Mesendoderm (in vitro differentiated cells): ENCODE data around the gene CTNNA1.

ENCODE experiments used
- DNase-seq: peaks from one replicate; pipeline ENCODE4 v3.0.0; 2013
- H2AK5ac ChIP-seq: 2 replicates; pipeline ENCODE4 v1.6.1; 2013; ENCODE audit warnings: low read length, inconsistent platforms
- H2BK120ac ChIP-seq: 2 replicates; pipeline ENCODE4 v1.6.1; 2013; ENCODE audit warnings: low read depth, mild to moderate bottlenecking, low read length, moderate library complexity, mixed read lengths
- H2BK15ac ChIP-seq: replicated peaks from 2 replicates; pipeline ENCODE4 v1.6.1; 2013; ENCODE audit warnings: low read depth, mild to moderate bottlenecking, moderate library complexity
- H2BK5ac ChIP-seq: 2 replicates; pipeline ENCODE4 v1.6.1; 2013; ENCODE audit warnings: low read length, inconsistent platforms
- H3K18ac ChIP-seq: 2 replicates; pipeline ENCODE4 v1.6.1; 2013; ENCODE audit warnings: mild to moderate bottlenecking, low read length, mixed read lengths
- H3K23ac ChIP-seq: one replicate; pipeline ENCODE4 v1.6.1; 2013; ENCODE audit warnings: low read length
- H3K27ac ChIP-seq: 2 replicates; pipeline ENCODE4 v1.5.1; 2013; ENCODE audit warnings: low read depth, mild to moderate bottlenecking, inconsistent platforms, low read length, moderate library complexity
- H3K27me3 ChIP-seq: 2 replicates; pipeline ENCODE4 v1.6.1; 2013; ENCODE audit warnings: low read length, control low read depth, mild to moderate bottlenecking, inconsistent platforms; ENCODE audit not compliant: insufficient read depth, poor library complexity
- H3K36me3 ChIP-seq: 2 replicates; pipeline ENCODE4 v1.6.1; 2013; ENCODE audit warnings: low read length, inconsistent platforms; ENCODE audit not compliant: control insufficient read depth, insufficient read depth
- H3K4ac ChIP-seq: one replicate; pipeline ENCODE4 v1.6.1; 2013; ENCODE audit warnings: low read depth, mild to moderate bottlenecking, low read length, moderate library complexity
- H3K4me1 ChIP-seq: 2 replicates; pipeline ENCODE4 v1.6.1; 2013; ENCODE audit warnings: low read depth, low read length, inconsistent platforms; ENCODE audit not compliant: control insufficient read depth
- H3K4me2 ChIP-seq: 2 replicates; pipeline ENCODE4 v1.6.1; 2013; ENCODE audit warnings: low read length
- H3K4me3 ChIP-seq: 2 replicates; pipeline ENCODE4 v1.5.1; 2013; ENCODE audit warnings: mild to moderate bottlenecking, low read length
- H3K56ac ChIP-seq: one replicate; pipeline ENCODE4 v1.6.1; 2013; ENCODE audit warnings: low read length
- H3K79me1 ChIP-seq: 2 replicates; pipeline ENCODE4 v1.6.1; 2013; ENCODE audit warnings: low read length, inconsistent platforms
- H3K79me2 ChIP-seq: 2 replicates; pipeline ENCODE4 v1.6.1; 2013; ENCODE audit warnings: mild to moderate bottlenecking, low read length; ENCODE audit not compliant: control insufficient read depth, insufficient read depth
- H3K9ac ChIP-seq: 2 replicates; pipeline ENCODE4 v1.6.1; 2013; ENCODE audit warnings: low read length, inconsistent platforms
- H4K5ac ChIP-seq: one replicate; pipeline ENCODE4 v1.6.1; 2013; ENCODE audit warnings: low read length
- H4K8ac ChIP-seq: one replicate; pipeline ENCODE4 v1.6.1; 2013; ENCODE audit warnings: low read depth, mild to moderate bottlenecking, control low read depth, low read length, moderate library complexity
- WGBS: extraction: QIAGEN DNeasy Blood & Tissue Kit; methylation state at CpG from one replicate; pipeline ENCODE4 v1.1.7; 2013; ENCODE audit warnings: low lambda C conversion rate, missing lambda C conversion rate; ENCODE audit not compliant: insufficient coverage; ENCODE audit errors: extremely low coverage; 5-methylcytosine and 5-hydroxymethylcytosine counted together

The CTNNA1 gene

GRCh38 chr5:138979684-138980280, 226.6 kb downstream of the CTNNA1 start:
- Histone ChIP-seq H3K79me1 (no peaks in the 10 kb centered on the region), H3K4me3 (no peak overlapping the region), H3K4ac (no peak overlapping the region), H2BK15ac (no peak overlapping the region), H2BK120ac (no peak overlapping the region), H3K27ac (no peak overlapping the region), H3K79me2 (no peaks in the 10 kb centered on the region), H3K36me3 (no peaks in the 10 kb centered on the region), H3K4me1 (no peaks in the 10 kb centered on the region), H2BK5ac (no peak overlapping the region), H3K27me3 (no peaks in the 10 kb centered on the region), H3K18ac (no peak overlapping the region), H4K5ac (no peak overlapping the region), H3K23ac (no peak overlapping the region), H4K8ac (no peak overlapping the region), H3K9ac (no peak overlapping the region), H3K4me2 (no peak overlapping the region), H2AK5ac (no peak overlapping the region), H3K56ac (no peak overlapping the region)
- no peak for DNase-seq
- WGBS: no CpG with 5 or more reads among the region's 5 CpGs

GRCh38 chr5:138980441-138980840, 227.2 kb downstream of the CTNNA1 start:
- no peaks in the 10 kb centered on the region for H3K4me1 ChIP-seq
- H3K4me3 ChIP-seq: no peak overlapping the region
- H2BK15ac ChIP-seq: no peak overlapping the region
- no peaks in the 10 kb centered on the region for H3K36me3 ChIP-seq
- H2BK5ac ChIP-seq: no peak overlapping the region
- H2BK120ac ChIP-seq: no peak overlapping the region
- no peak overlapping the region for H4K8ac ChIP-seq
- no peak overlapping the region for H3K9ac ChIP-seq
- H3K23ac ChIP-seq: no peak overlapping the region
- no peak overlapping the region for H2AK5ac ChIP-seq
- no peak overlapping the region for H3K18ac ChIP-seq
- no peaks in the 10 kb centered on the region for H3K79me1 ChIP-seq
- DNase-seq: no peak
- H3K27me3 ChIP-seq: no peaks in the 10 kb centered on the region
- H3K4me2 ChIP-seq: no peak overlapping the region
- H3K79me2 ChIP-seq: no peaks in the 10 kb centered on the region
- H3K56ac ChIP-seq: no peak overlapping the region
- no peak overlapping the region for H3K4ac ChIP-seq
- no peak overlapping the region for H3K27ac ChIP-seq
- H4K5ac ChIP-seq: no peak overlapping the region

GRCh38 chr5:138981131-138981530, 227.9 kb downstream of the CTNNA1 start:
- Histone ChIP-seq H3K36me3 (no peaks in the 10 kb centered on the region), H3K27ac (no peak overlapping the region), H4K8ac (no peak overlapping the region), H3K4me1 (no peaks in the 10 kb centered on the region), H2BK5ac (no peak overlapping the region), H3K9ac (no peak overlapping the region), H2BK15ac (no peak overlapping the region), H2AK5ac (no peak overlapping the region), H3K4me2 (no peak overlapping the region), H3K23ac (no peak overlapping the region), H3K18ac (no peak overlapping the region), H3K56ac (no peak overlapping the region), H3K79me2 (no peaks in the 10 kb centered on the region), H3K4ac (no peak overlapping the region), H3K79me1 (no peaks in the 10 kb centered on the region), H3K4me3 (no peak overlapping the region), H3K27me3 (no peaks in the 10 kb centered on the region), H2BK120ac (no peak overlapping the region), H4K5ac (no peak overlapping the region)
- WGBS: no CpG with 5 or more reads among the region's 3 CpGs
- DNase-seq: no peak

- Histone ChIP-seq H3K4me3 (no peak overlapping the region), H3K79me1 (no peaks in the 10 kb centered on the region), H3K79me2 (no peaks in the 10 kb centered on the region), H2BK5ac (no peak overlapping the region), H4K8ac (no peak overlapping the region), H3K18ac (no peak overlapping the region), H3K56ac (no peak overlapping the region), H2BK15ac (no peak overlapping the region), H4K5ac (no peak overlapping the region), H2BK120ac (no peak overlapping the region), H3K4me1 (no peaks in the 10 kb centered on the region), H3K4me2 (no peak overlapping the region), H3K9ac (no peak overlapping the region), H2AK5ac (no peak overlapping the region), H3K27ac (no peak overlapping the region), H3K36me3 (no peaks in the 10 kb centered on the region), H3K27me3 (no peaks in the 10 kb centered on the region), H3K23ac (no peak overlapping the region), H3K4ac (no peak overlapping the region)
- no CpG with 5 or more reads among the region's 7 CpGs for WGBS
- DNase-seq: no peak
Measured at GRCh38 chr5:138981586-138981985, 228.4 kb downstream of the CTNNA1 start.

- no peak for DNase-seq
- Histone ChIP-seq H3K4me3 (no peak overlapping the region), H3K27me3 (no peaks in the 10 kb centered on the region), H2BK15ac (no peak overlapping the region), H2BK120ac (no peak overlapping the region), H3K79me1 (no peaks in the 10 kb centered on the region), H3K4me2 (no peak overlapping the region), H3K36me3 (no peaks in the 10 kb centered on the region), H2BK5ac (no peak overlapping the region), H3K56ac (no peak overlapping the region), H3K4me1 (no peaks in the 10 kb centered on the region), H3K4ac (no peak overlapping the region), H3K18ac (no peak overlapping the region), H4K5ac (no peak overlapping the region), H4K8ac (no peak overlapping the region), H3K9ac (no peak overlapping the region), H3K23ac (no peak overlapping the region), H3K79me2 (no peaks in the 10 kb centered on the region), H3K27ac (no peak overlapping the region), H2AK5ac (no peak overlapping the region)
- WGBS: no CpG with 5 or more reads among the region's 2 CpGs
Measured at GRCh38 chr5:138983984-138984383, 230.8 kb downstream of the CTNNA1 start.
